ENCODE data around the gene LPAR3.
"Not testable (repeated sequence)": the region's sequence is repeated elsewhere in the genome, so short reads cannot be mapped to it uniquely, and the experiment has no call there.

The LPAR3 gene

GRCh38 chr1:84892705-84893618 is at the start of gene LPAR3:
Gene LPAR3, minus strand, starts transcription at chr1:84893206. Its CDS starts 27,086 bp downstream, at chr1:84866120.
- no peak for DNase-seq (ENCODE audit: low read depth in 2 of 2)

- DNase-seq (ENCODE audit: low read depth in 2 of 2) = no peak
Measured at GRCh38 chr1:84941843-84942242, 48.8 kb upstream of the LPAR3 start.

GRCh38 chr1:84940481-84940880 is 47.5 kb upstream of the LPAR3 start:
- DNase-seq (ENCODE audit: low read depth in 2 of 2) = no peak

GRCh38 chr1:84939761-84940160 is 46.8 kb upstream of the LPAR3 start:
- no peak for DNase-seq (ENCODE audit: low read depth in 2 of 2)

GRCh38 chr1:84939151-84939550 is 46.1 kb upstream of the LPAR3 start:
- DNase-seq (ENCODE audit: low read depth in 2 of 2) = no peak

- no peak for DNase-seq (ENCODE audit: low read depth in 2 of 2)
Measured at GRCh38 chr1:84936116-84936810, 43.3 kb upstream of the LPAR3 start.

GRCh38 chr1:84933011-84933611 is 40.1 kb upstream of the LPAR3 start:
- no peak for DNase-seq (ENCODE audit: low read depth in 2 of 2)

- no peak for DNase-seq (ENCODE audit: low read depth in 2 of 2)
Measured at GRCh38 chr1:84930831-84931230, 37.8 kb upstream of the LPAR3 start.

GRCh38 chr1:84930329-84930728 is 37.3 kb upstream of the LPAR3 start:
- no peak for DNase-seq (ENCODE audit: low read depth in 2 of 2)

GRCh38 chr1:84929581-84929980 is 36.6 kb upstream of the LPAR3 start:
- DNase-seq (ENCODE audit: low read depth in 2 of 2) = no peak

GRCh38 chr1:84928979-84929378 is 36.0 kb upstream of the LPAR3 start:
- no peak for DNase-seq (ENCODE audit: low read depth in 2 of 2)

GRCh38 chr1:84923317-84923716 is 30.3 kb upstream of the LPAR3 start:
- DNase-seq (ENCODE audit: low read depth in 2 of 2) = no peak

GRCh38 chr1:84920159-84920558 is 27.2 kb upstream of the LPAR3 start:
- DNase-seq (ENCODE audit: low read depth in 2 of 2) = no peak

GRCh38 chr1:84919461-84919970 is 26.5 kb upstream of the LPAR3 start:
- DNase-seq (ENCODE audit: low read depth in 2 of 2) = no peak

GRCh38 chr1:84918726-84919336 is 25.8 kb upstream of the LPAR3 start:
- DNase-seq (ENCODE audit: low read depth in 2 of 2) = no peak

GRCh38 chr1:84916897-84917296 is 23.9 kb upstream of the LPAR3 start:
- no peak for DNase-seq (ENCODE audit: low read depth in 2 of 2)

GRCh38 chr1:84913555-84913892 is 20.5 kb upstream of the LPAR3 start:
- DNase-seq (ENCODE audit: low read depth in 2 of 2) = no peak

- no peak for DNase-seq (ENCODE audit: low read depth in 2 of 2)
Measured at GRCh38 chr1:84912726-84913554, 19.9 kb upstream of the LPAR3 start.

- not testable (repeated sequence) for DNase-seq (ENCODE audit: low read depth in 2 of 2)
Measured at GRCh38 chr1:84908746-84909464, 15.9 kb upstream of the LPAR3 start.

- DNase-seq (ENCODE audit: low read depth in 2 of 2) = no peak
Measured at GRCh38 chr1:84907095-84907827, 14.3 kb upstream of the LPAR3 start.
